ENCODE results near the gene RANBP17.

Gene RANBP17

GRCh38 chr5:171092194-171092593 is 230.4 kb downstream of the RANBP17 start:
- no peak for DNase-seq (ENCODE audit: low spot score)

DNA sequence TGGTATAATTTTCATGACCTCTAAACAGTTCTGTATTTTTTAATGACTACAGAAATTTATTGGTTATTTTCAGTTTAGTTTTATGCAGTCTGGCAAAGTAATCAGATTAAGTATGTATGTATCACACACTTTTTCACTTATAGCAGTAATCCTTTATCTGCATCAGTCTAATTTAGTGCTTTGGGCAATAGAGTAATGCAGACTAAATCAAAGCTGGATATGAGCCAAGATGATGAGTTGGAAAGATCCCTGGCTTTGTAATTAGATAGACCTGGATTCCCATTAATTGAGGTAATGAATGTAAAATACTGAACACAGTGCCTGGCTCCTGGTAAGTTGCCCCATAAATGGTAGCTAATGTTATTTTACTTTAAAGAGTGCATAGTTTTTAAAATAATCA is 231.8 kb downstream of the RANBP17 start:
- DNase-seq (ENCODE audit: low spot score), result no peak

GRCh38 chr5:171094356-171094755 is 232.5 kb downstream of the RANBP17 start:
- DNase-seq (ENCODE audit: low spot score), result no peak

GRCh38 chr5:171102877-171103610 is 241.2 kb downstream of the RANBP17 start:
- DNase-seq (ENCODE audit: low spot score), result no peak

- no peak for DNase-seq (ENCODE audit: low spot score)
Measured at GRCh38 chr5:171107669-171108068, 245.9 kb downstream of the RANBP17 start.

DNA sequence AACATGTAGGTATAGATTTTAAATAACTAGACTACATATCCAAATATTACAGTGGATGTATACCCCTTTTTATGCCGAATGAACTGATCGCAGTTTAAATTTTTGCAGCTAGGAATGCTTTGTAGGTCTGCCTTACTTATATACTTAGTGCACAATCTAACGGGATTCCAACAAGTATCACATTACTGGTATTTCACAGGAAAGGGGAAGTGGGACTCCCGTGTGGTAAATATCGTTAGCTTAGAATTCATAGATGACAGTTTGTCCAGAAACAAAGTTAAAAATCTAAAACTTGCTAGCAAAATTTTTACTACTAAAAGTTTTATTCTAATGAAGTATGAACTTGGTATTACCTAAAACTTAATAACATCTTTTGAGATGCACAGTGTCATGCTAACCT is 253.7 kb downstream of the RANBP17 start:
- no peak for DNase-seq (ENCODE audit: low spot score)

GRCh38 chr5:171116719-171117118 is 254.9 kb downstream of the RANBP17 start:
- no peak for DNase-seq (ENCODE audit: low spot score)

DNA sequence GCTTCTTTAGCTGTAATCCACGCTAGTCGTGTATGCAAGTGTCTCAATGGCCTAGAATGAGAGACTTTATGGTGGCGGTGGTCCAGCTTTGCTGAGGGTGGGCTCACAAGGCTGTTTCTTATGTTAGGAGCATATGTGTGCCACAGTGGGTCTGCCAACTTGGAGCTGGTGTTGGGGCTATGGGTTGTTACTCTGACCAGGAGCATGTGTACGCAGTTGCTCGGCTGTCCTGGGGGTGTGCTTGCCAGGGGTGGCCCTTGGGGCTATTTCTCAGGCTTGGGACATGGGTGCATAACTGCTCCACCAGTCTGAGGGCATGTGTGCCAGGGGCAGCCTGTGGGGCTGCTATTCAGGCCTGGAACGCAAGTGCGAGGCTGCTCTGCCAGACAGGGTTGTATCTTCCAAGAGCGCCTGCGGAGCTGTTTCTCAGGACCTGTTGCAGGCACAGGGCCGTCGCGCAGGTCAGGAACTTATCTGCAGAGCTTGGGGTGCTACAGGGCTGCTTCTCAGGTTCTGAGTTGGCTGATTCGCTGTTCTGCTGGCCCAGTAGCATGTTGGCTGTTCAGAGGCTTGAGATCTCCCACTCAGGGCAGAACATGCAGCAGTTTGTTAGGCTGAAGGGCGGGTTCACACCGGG is 259.3 kb downstream of the RANBP17 start:
- DNase-seq (ENCODE audit: low spot score), result no peak

DNA sequence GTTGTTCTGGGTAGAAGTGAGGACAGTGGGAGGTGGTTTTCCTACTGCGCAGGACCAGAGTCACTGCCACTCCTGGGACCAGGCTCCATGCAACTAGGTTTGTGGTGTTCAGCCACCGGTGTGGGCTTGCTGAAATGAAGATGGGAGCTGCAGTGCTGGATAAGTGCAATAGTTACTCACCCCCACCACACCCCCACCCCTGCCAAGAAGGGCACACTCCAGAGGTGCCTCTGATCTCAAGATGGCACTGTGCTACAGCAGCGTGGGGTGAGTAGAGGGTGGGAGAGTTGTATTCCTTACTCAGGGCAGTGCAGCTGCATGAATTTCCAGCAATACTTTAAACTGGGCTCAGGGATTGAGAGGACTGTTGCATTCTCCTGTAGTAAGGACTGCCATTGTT is 259.8 kb downstream of the RANBP17 start:
- no peak for DNase-seq (ENCODE audit: low spot score)

DNA sequence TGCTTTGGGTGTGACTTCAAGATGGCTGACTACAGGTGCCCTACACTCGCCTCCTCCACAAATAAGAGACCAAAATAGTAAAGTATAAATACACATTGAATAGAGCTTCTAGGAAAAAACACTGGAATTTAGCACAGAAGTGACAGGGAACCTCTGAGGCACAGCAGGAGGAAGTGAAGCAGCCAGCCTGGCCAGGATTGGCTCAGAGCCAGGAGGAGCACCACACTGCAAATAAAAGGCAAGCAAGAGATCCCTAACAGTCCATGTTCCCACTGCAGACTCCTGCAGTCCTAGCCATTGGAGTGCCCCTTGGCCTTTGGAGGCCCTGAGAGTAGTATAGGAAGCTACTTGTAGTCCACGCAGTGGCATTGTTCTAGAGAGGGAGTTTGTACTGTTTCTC is 260.6 kb downstream of the RANBP17 start:
- no peak for DNase-seq (ENCODE audit: low spot score)

DNA sequence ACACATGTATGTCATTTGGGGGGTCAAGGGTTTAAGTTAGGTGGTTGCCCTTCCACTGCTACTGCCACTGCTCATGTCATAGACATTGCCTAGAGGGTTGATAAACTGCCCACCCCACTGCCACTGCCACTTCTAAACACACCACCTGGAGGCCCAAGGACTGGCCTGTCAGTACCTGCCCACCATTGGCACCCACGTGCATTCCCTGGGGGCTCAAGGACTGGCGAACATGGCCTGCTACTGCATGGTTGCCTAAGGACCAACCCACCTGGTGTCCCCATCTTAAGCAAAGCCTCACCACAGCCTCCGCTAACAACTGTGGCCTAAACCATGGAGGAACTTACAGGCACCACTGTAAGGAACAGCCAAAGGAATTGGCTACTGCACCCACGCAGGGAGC is 261.6 kb downstream of the RANBP17 start:
- no peak for DNase-seq (ENCODE audit: low spot score)

- no peak for DNase-seq (ENCODE audit: low spot score)
Measured at GRCh38 chr5:171127314-171127713, 265.5 kb downstream of the RANBP17 start.

DNA sequence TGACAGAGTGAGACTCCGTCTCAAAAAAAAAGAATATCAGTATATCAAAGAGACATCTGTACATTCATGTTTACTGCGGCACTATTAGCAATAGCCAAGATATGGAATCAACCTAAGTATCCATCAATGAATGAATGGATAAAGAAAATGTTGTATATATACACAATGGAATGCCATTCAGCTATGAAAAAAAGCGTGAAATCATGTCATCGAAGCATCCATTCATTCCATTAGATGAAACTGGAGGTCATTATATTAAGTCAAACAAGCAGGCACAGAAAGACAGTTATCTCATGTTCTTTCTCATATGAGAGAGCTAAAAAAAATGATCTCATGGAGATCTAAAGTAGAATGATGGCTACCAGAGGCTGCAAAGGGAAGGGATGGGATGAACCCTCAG is 266.3 kb downstream of the RANBP17 start:
- no peak for DNase-seq (ENCODE audit: low spot score)

- no peak for DNase-seq (ENCODE audit: low spot score)
Measured at GRCh38 chr5:171129308-171129707, 267.5 kb downstream of the RANBP17 start.

DNA sequence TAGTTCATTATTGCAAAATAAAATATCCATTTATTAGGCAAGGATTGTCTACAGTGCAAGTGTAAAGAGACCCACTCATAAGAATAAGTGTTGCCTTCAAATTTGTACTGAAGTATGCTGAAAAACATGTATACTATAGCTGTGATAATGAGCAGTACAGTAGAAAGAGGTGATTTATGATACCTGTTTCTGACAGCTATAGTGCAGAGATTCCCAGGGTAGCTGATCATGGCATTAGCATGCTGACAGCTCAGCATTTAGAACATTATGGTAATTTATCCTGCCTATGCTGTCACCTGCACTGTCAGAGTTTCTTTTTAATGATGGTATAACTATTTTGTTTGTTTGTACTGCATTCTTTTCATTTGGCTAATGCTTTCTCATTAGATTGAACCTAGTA is 269.7 kb downstream of the RANBP17 start:
- no peak for DNase-seq (ENCODE audit: low spot score)

DNA sequence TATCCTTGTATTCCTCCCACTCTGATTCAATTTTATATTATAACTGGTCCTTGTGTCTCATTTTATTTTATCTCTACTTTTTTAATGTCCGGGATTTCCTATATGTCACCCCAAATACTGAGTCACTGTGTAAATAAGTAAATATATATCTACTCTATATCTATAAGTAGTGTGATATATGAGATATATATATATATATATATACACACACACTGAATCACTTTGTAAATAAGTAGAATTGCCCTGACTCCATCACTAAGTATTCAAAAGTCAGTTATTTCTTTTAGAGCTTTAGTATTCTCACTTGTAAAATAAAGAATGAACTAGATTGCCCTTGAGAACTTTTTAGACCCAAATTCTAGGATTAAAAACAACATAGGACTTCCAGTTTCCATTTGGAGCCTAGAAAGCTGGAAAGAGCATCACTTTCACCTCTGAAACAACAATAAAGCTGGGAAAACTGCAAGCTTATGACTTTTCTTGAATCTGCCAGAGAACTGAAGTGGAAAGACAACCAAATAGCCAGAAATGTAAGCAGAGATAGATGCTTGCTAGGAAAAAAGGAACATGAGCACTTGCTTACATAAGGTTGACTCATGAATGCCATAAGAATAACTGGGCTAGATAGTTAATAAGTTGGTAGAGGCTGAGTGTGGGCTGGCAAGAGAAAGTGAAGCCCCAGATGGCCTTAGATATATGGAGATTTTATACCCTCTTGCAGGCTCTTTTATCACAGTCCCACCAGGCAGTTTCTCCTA is 276.1 kb downstream of the RANBP17 start:
- no peak for DNase-seq (ENCODE audit: low spot score)

DNA sequence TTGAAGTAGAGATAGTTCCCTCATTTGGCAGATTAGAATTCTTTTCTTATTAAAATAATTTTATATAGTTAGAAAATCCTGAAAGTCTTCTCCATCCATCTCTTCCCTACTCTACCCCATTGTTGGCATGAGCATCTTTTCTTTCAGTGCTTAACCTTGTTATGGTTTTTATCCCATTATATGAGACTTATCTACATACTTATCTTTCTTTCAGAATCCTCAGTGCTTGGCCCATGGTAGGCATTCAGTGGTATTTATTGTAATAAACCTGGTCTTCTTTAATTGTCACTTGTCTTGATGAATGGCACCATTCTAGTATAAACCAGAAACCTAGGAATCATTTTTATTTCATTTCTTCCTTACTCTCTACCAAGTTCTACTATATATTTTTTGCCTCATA is 277.4 kb downstream of the RANBP17 start:
- DNase-seq (ENCODE audit: low spot score), result no peak

DNA sequence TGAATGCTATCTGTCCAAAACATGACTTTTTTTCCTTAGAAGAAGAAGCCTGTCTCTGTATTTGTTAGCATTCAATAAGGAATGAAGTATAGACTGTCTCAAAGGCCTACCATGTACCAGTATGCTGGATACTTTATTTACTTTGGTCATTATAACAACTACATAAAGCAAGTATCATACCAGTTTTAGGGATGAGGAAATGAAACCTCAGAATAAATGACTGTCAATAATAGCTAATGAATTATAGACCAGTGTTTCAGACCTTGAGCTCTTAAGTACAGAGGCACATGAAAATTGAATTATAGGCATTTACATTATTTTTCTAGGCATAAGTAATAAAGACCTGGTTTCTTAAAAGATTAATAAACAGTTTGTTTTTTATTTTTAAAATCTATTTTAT is 280.8 kb downstream of the RANBP17 start:
- no peak for DNase-seq (ENCODE audit: low spot score)

GRCh38 chr5:171143171-171143570 is 281.4 kb downstream of the RANBP17 start:
- DNase-seq (ENCODE audit: low spot score), result no peak

DNA sequence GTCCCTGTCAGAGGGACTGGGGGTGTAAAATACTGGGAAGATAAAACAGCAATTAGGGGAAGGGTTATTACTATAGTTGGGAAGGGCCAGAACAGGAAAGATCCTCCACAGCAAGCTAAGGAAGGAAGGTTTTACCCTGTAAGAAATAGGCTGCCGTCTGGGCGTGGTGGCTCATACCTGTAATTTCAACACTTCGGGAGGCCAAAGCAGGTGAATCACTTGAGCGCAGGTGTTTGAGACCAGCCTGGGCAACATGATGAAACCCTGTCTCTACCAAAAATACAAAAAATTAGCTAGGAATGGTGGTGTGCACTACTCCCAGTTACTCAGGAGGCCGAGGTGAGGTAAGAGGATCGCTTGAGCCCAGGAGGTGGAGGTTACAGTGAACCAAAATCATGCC is 282.1 kb downstream of the RANBP17 start:
- DNase-seq (ENCODE audit: low spot score), result no peak

DNA sequence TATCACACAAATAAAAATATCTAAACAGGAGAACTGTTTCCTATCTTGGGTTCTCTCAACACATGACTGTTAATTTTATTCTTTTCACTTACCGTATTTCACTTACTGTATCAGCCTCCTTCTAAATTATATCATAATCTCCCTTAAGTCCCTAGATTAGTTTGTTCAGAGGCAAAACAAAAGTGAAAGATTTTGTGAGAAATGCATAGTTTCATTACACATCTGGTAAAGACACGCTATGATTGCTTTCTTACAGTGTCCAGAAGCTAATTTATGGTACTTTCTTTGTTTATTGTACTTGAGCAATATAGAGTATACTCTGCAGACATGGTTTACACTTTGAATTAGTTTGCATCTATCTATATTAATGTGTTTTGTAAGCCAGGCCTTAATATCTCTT is 287.5 kb downstream of the RANBP17 start:
- DNase-seq (ENCODE audit: low spot score), result no peak

DNA sequence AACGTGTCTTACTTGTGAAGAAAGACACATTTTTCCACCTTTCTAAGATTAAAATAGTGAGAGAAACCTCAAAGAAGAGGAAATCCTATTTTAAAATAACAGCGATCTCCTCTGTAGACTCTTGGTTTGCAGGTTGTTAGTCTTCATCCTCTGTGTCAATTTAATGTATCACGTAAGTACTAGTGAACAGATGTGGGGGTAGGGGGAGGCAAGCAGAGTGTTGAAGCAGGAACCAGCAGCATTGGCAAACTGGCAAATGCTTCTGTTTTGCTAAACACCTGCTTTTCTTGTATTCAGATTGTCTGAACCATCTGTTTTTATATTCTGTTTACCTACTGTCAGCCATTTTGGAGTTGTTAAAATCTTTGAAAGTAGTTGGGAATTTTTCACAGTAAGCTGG is 288.0 kb downstream of the RANBP17 start:
- DNase-seq (ENCODE audit: low spot score), result no peak

DNA sequence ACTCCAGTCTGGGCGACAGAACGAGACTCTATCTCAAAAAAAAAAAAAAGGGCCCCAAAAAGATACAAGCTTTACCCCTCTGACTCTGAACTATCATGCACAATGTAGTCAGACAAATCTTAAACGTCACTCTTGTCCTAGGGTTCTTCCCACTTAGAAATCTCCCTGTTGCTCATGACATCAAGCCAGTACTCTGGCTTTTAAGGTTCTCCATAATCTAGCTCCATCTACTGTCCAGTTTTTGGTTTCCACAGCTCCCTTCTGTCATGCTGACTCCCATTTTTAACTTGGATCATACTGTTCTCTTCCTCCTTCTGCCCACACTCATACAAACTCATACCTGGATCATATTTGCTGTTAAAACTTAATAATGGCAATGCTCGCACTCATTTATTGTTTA is 290.6 kb downstream of the RANBP17 start:
- no peak for DNase-seq (ENCODE audit: low spot score)

All from left forelimb (tissue), 1 donor.